Right lobe of liver (tissue), 6 donors: ENCODE data around the gene ASB7. TPM values are rescaled to one million over a fixed set of nuclear protein-coding genes. Genes with fewer than 3 reads are reported as not detected.

Experiments used
- ATAC-seq, 4 donors: fragments of 200-7000 bp; cut with Tn5 transposase; one replicate each; pipeline ENCODE4 v1.9.1; 2020; ENCODE audit warnings: mild to moderate bottlenecking in 4 of 4, moderate library complexity in 4 of 4
- DNase-seq, 3 donors: peaks; one replicate each; pipeline ENCODE4 v3.0.0-alpha.2; 2020
- H3K27ac ChIP-seq, 3 donors: fragments of 200-600 bp; one replicate each; pipeline ENCODE4 v1.8.0; 2022
- H3K27me3 ChIP-seq, 2 donors: fragments of 200-600 bp; one replicate each; pipeline ENCODE4 v1.8.0; 2022
- H3K36me3 ChIP-seq, 4 donors: fragments of 200-600 bp; sonication (generic) in 1 of 4; one replicate each; pipeline versions ENCODE4 v1.5.1 to v1.8.0; 2017 to 2022; ENCODE audit warnings: control low read depth in 1 of 4
- H3K4me1 ChIP-seq, 4 donors: fragments of 200-600 bp; sonication (generic) in 1 of 4; one replicate each; pipeline versions ENCODE4 v1.5.1 to v1.8.0; 2017 to 2022; ENCODE audit warnings: control low read depth in 1 of 4
- H3K4me3 ChIP-seq, 3 donors: fragments of 200-600 bp; one replicate each; pipeline ENCODE4 v1.8.0; 2022
- H3K9me3 ChIP-seq, 4 donors: fragments of 200-600 bp; sonication (generic) in 1 of 4; one replicate each; pipeline versions ENCODE4 v1.5.1 to v1.8.0; 2017 to 2022; ENCODE audit warnings: control low read depth in 1 of 4
- CTCF ChIP-seq, 4 donors: fragments of 200-600 bp in 3 of 4; fragments of 450-650 bp in 1 of 4; IDR thresholded peaks; one replicate each; pipeline versions ENCODE4 v1.5.1 to v1.8.0; 2016 to 2022; ENCODE audit warnings: antibody characterized with exemption in 4 of 4, mild to moderate bottlenecking in 2 of 4
- POLR2A ChIP-seq: fragments of 450-650 bp; IDR thresholded peaks from one replicate; pipeline ENCODE4 v1.6.1; 2017; ENCODE audit warnings: antibody characterized with exemption, mild to moderate bottlenecking
- WGBS: methylation state at CpG from one replicate; pipeline ENCODE4 v1.1.6; 2018; ENCODE audit warnings: low coverage, low lambda C conversion rate; ENCODE audit not compliant: insufficient coverage; ENCODE audit errors: missing lambda C conversion rate; 5-methylcytosine and 5-hydroxymethylcytosine counted together
- intact Hi-C, 2 donors: fragments of 100-400 bp; cut with DNase I; formaldehyde crosslinking; loops; one replicate each; pipeline versions ENCODE4 v1.11.2 to v1.14.1; 2022
- total RNA-seq, 6 experiments: library from RNA; depleted of rRNA in 2 of 6; stranded (reverse); fragments of >200 nt in 2 of 6; fragmentation: NEBNext Ultra II Directional in 3 of 6; extraction: Animal tissue kit (Norgen Biotek cat#: 25700) in 3 of 6; gene quantifications; one replicate each; pipeline versions ENCODE4 v1.1.0 to v1.2.4, GENCODE V29; 2016 to 2023
- donor health status: DM: no; HTN: yes; CAD: no.
- donor health status: DM: no; HTN: no; CAD: no.
- donor health status: DM: no; HTN: no; CAD: no.
- donor health status: DM: no; HTN: yes; CAD: no.
- donor health status: DM: no; HTN: yes; CAD: no.

ASB7 gene
- total RNA-seq, 6 experiments from 2014 or later, result 5.4 to 7.9 (median 7.2) TPM

DNA sequence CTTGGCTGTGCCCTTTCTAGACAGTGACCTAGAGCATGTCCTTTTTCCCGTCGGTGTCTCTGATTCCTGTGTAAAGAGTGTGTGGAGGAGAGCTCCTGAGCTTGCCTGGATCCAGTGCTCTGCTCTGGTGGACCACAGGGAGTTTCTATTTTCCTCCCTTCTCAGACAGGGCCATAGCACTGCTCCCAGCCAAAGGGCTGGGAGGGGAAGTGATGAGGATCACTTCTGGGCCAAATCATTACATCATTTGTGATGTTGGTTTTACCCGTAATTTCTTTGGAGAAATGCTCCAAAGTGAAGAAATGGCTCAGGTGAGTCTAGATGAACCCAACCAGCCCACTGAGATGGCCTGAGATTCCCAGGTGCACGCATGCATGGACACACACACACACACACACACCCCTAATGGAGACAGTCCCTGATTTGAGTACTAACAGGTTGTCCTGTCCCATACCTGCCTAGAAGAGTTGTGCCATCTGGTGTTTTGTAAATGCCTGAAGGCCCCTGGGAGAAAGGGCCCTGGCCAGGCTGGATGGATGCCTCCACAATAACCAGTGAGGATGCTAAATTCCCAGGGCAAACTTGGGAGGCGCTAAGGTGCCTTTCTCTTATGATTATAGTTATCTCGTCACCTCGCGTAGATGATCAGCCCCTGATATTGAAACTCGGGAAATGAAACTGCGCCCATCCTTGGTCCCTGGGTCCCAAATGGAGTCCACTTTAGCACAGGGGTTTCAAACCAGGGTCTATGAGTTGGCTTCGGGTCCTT lies 86.9 kb downstream of the ASB7 start:
- no peak overlapping the region for H3K4me3 ChIP-seq
- no peak overlapping the region for H3K27ac ChIP-seq
- TF ChIP-seq CTCF (IDR thresholded peaks at IDR 0.05) (no peak), POLR2A (no peak)
- H3K27me3 ChIP-seq, result peaks cover 0 to 5% of the 10 kb centered on the region in 2 donors
- H3K36me3 ChIP-seq, result no peaks in the 10 kb centered on the region
- no peaks in the 10 kb centered on the region for H3K4me1 ChIP-seq
- intact Hi-C loops, result no loop called here
- no peak for ATAC-seq
- no peaks in the 10 kb centered on the region for H3K9me3 ChIP-seq
- 74% methylated on average over 7 of the region's 11 CpGs for WGBS
- DNase-seq, result no peak

DNA sequence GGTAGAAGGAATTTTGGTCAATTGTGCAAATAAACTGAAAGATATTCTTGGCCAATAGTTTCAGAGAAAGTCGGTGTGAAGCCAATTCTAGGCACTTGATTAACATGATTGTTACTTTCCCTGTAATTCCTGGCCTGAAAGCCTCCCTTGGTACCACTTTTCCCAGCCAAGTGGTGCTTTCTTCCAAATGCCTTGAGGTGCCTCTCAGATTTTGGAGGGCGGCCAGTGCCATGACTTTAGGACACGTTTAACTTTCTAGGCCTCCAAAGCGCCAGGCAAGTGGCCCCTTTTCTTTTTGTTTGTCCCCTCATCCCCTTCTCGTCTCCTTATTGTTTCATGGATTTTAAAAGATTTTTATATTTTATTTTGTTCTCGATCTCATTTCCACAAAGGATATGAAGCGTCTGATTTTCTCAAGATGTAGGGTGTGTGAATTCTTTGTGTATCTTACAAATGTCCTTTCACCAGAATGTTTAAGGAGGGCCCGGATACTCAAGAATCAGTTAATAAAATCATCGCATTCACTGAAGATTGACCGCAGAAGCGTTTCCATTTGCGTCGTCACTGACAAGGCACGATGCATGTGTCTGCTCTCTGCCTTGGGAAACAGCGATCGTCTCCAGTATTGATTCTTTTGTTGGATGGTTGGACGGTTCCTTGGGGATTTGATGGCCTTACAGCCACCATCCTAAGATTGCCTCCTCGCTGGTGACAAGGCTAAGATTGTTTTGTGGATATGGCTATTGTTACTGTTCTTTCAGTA lies 87.8 kb downstream of the ASB7 start:
- Histone ChIP-seq H3K36me3 (no peaks in the 10 kb centered on the region), H3K27ac (no peak overlapping the region), H3K4me1 (no peaks in the 10 kb centered on the region), H3K27me3 (peaks cover 0 to 5% of the 10 kb centered on the region in 2 donors), H3K4me3 (no peak overlapping the region), H3K9me3 (no peaks in the 10 kb centered on the region)
- DNase-seq (no peak), ATAC-seq (no peak)
- intact Hi-C loops, result no loop called here
- WGBS, result 78% methylated on average over 16 of the region's 18 CpGs
- TF ChIP-seq CTCF (IDR thresholded peaks at IDR 0.05), result no peak
- no peak for TF ChIP-seq POLR2A

GRCh38 chr15:100690795-100691158 lies 88.4 kb downstream of the ASB7 start:
- no peaks in the 10 kb centered on the region for H3K4me1 ChIP-seq
- no peak overlapping the region for H3K27ac ChIP-seq
- no peaks in the 10 kb centered on the region for H3K36me3 ChIP-seq
- intact Hi-C loops, result no loop called here
- H3K27me3 ChIP-seq, result peaks cover 0 to 7% of the 10 kb centered on the region in 2 donors
- TF ChIP-seq POLR2A (no peak), CTCF (IDR thresholded peaks at IDR 0.05) (no peak)
- peaks cover 0 to 3% (median 0%) of the 10 kb centered on the region in 4 donors for H3K9me3 ChIP-seq
- H3K4me3 ChIP-seq, result no peak overlapping the region
- ATAC-seq (no peak), DNase-seq (no peak)

DNA sequence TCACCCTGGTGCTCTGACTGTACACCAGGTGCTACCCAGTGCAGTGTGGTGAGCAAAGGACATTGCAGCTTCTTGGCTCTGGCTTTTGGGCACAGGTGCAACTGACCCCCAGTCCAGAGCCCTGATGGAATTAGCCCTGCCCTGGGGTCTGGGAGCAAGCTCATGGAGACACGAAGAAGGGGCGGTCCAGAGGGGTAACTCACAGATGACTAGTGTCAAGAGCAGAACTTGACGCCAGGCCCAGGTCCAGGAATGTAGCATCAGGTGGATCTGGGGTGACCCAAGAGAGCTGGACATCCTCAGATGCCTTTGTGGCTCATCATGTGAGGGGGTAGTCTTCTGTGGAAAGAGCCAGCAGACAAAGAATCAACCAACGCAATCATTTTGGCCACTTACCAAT lies 88.9 kb downstream of the ASB7 start:
- 44% methylated on average over 1 of the region's 4 CpGs for WGBS
- no peak overlapping the region for H3K27ac ChIP-seq
- TF ChIP-seq POLR2A (no peak), CTCF (IDR thresholded peaks at IDR 0.05) (no peak)
- H3K9me3 ChIP-seq, result peaks cover 0 to 3% (median 0%) of the 10 kb centered on the region in 4 donors
- peaks cover 0 to 13% of the 10 kb centered on the region in 2 donors for H3K27me3 ChIP-seq
- no peaks in the 10 kb centered on the region for H3K4me1 ChIP-seq
- ATAC-seq (no peak), DNase-seq (no peak)
- no peaks in the 10 kb centered on the region for H3K36me3 ChIP-seq
- H3K4me3 ChIP-seq, result no peak overlapping the region
- intact Hi-C loops, result no loop called here
